IMR-90 (cell line): ENCODE measurements around the gene ATP6V1E1. TPM values are rescaled to one million over a fixed set of nuclear protein-coding genes. Genes with fewer than 3 reads are reported as not detected.

Experiments
- ATAC-seq: fragments of 200-7000 bp; cut with Tn5 transposase; 2 replicates; pipeline ENCODE4 v1.9.1; 2020; ENCODE audit warnings: low read depth, mild to moderate bottlenecking, moderate library complexity
- BruUV-seq: library from RNA; stranded (reverse); fragments of 400-500 nt; replicated peaks from 2 replicates; lab custom pipeline; 2021; lab: Mats Ljungman, UMichigan
- CTCF ChIA-PET: fragments of 300-600 bp; formaldehyde crosslinking; extraction: SDS; loops from one replicate; lab custom pipeline; 2021; ENCODE audit warnings: antibody characterized with exemption; lab: Yijun Ruan, JAX
- POLR2A ChIA-PET: fragments of 300-600 bp; sonication (Branson Sonifier 250); formaldehyde crosslinking; loops from one replicate; lab custom pipeline; 2022; ENCODE audit warnings: antibody characterized with exemption; ENCODE audit not compliant: unreplicated experiment; lab: Charles Lee
- DNase-seq: peaks from one replicate; pipeline ENCODE4 v3.0.0; 2013
- H2AFZ ChIP-seq: replicated peaks from 2 replicates; pipeline ENCODE3; 2013; ENCODE audit warnings: low read length, mild to moderate bottlenecking; ENCODE audit not compliant: poor library complexity
- H2AK5ac ChIP-seq: 2 replicates; pipeline ENCODE4 v1.6.1; 2013; ENCODE audit warnings: low read depth, low read length, inconsistent platforms
- H2AK9ac ChIP-seq: replicated peaks from 2 replicates; pipeline ENCODE3; 2013; ENCODE audit warnings: mild to moderate bottlenecking, low read depth, low read length, moderate library complexity; ENCODE audit not compliant: poor library complexity
- H2BK120ac ChIP-seq: 2 replicates; pipeline ENCODE4 v1.6.1; 2013; ENCODE audit warnings: low read depth, low read length, inconsistent platforms
- H2BK15ac ChIP-seq: 3 replicates; pipeline ENCODE4 v1.6.1; 2013; ENCODE audit warnings: low read depth, low read length, inconsistent platforms
- H2BK20ac ChIP-seq: 2 replicates; pipeline ENCODE4 v1.6.1; 2013; ENCODE audit warnings: low read depth, mild to moderate bottlenecking, inconsistent platforms, low read length, moderate library complexity
- H2BK5ac ChIP-seq: 2 replicates; pipeline ENCODE4 v1.6.1; 2013; ENCODE audit warnings: mild to moderate bottlenecking, low read depth, low read length, inconsistent platforms; ENCODE audit not compliant: poor library complexity, severe bottlenecking
- H3K14ac ChIP-seq: replicated peaks from 2 replicates; pipeline ENCODE4 v1.6.1; 2013; ENCODE audit warnings: low read depth, low read length, inconsistent platforms
- H3K18ac ChIP-seq: 2 replicates; pipeline ENCODE4 v1.6.1; 2013; ENCODE audit warnings: low read depth, low read length, control low read depth
- H3K23ac ChIP-seq: 2 replicates; pipeline ENCODE4 v1.6.1; 2013; ENCODE audit warnings: low read depth, low read length, inconsistent platforms
- H3K27ac ChIP-seq: 2 replicates; pipeline ENCODE4 v1.5.1; 2013; ENCODE audit warnings: mild to moderate bottlenecking, control low read depth, low read length; ENCODE audit not compliant: insufficient read depth
- H3K27me3 ChIP-seq: 2 replicates; pipeline ENCODE4 v1.6.1; 2013; ENCODE audit warnings: low read length; ENCODE audit not compliant: control insufficient read depth, insufficient read depth
- H3K36me3 ChIP-seq: 2 replicates; pipeline ENCODE4 v1.6.1; 2013; ENCODE audit warnings: low read length, mixed read lengths; ENCODE audit not compliant: control insufficient read depth, insufficient read depth
- H3K4ac ChIP-seq: 2 replicates; pipeline ENCODE4 v1.6.1; 2013; ENCODE audit warnings: low read depth, low read length, inconsistent platforms
- H3K4me1 ChIP-seq: 2 replicates; pipeline ENCODE4 v1.6.1; 2013; ENCODE audit warnings: low read length, mixed read lengths; ENCODE audit not compliant: control insufficient read depth, insufficient read depth
- H3K4me2 ChIP-seq: 2 replicates; pipeline ENCODE4 v1.6.1; 2013; ENCODE audit warnings: low read depth, mild to moderate bottlenecking, control low read depth, low read length, moderate library complexity
- H3K4me3 ChIP-seq: 2 replicates; pipeline ENCODE4 v1.5.1; 2013; ENCODE audit warnings: low read depth, mild to moderate bottlenecking, control low read depth, low read length, moderate library complexity; ENCODE audit not compliant: insufficient read depth
- H3K56ac ChIP-seq: 2 replicates; pipeline ENCODE4 v1.6.1; 2013; ENCODE audit warnings: low read length, inconsistent platforms; ENCODE audit not compliant: insufficient read depth; ENCODE audit errors: extremely low read depth
- H3K79me1 ChIP-seq, 2 experiments: 2 replicates each; pipeline ENCODE4 v1.6.1; 2013; ENCODE audit warnings: low read length in 2 of 2, inconsistent platforms in 1 of 2, low read depth in 1 of 2
- H3K9ac ChIP-seq: 2 replicates; pipeline ENCODE4 v1.6.1; 2013; ENCODE audit warnings: low read depth, low read length, control low read depth
- H3K9me1 ChIP-seq: 2 replicates; pipeline ENCODE4 v1.6.1; 2013; ENCODE audit warnings: low read length, inconsistent platforms; ENCODE audit not compliant: insufficient read depth
- H3K9me3 ChIP-seq: 2 replicates; pipeline ENCODE4 v1.6.1; 2013; ENCODE audit warnings: low read length; ENCODE audit not compliant: control insufficient read depth, insufficient read depth
- H4K20me1 ChIP-seq: 2 replicates; pipeline ENCODE4 v1.6.1; 2013; ENCODE audit warnings: low read length, inconsistent platforms; ENCODE audit not compliant: insufficient read depth
- H4K5ac ChIP-seq: 2 replicates; pipeline ENCODE4 v1.6.1; 2013; ENCODE audit warnings: mild to moderate bottlenecking, low read depth, low read length, control low read depth
- H4K8ac ChIP-seq, 2 experiments: 2 replicates each; pipeline ENCODE4 v1.6.1; 2013; ENCODE audit warnings: low read depth in 2 of 2, low read length in 2 of 2, control low read depth in 1 of 2, inconsistent platforms in 1 of 2
- H4K91ac ChIP-seq: 2 replicates; pipeline ENCODE4 v1.6.1; 2013; ENCODE audit warnings: low read depth, low read length, inconsistent platforms; ENCODE audit not compliant: insufficient read depth
- BHLHE40 ChIP-seq: fragments of 150-350 bp; IDR thresholded peaks from 2 replicates; pipeline ENCODE4 v1.6.1; 2016; ENCODE audit warnings: mild to moderate bottlenecking, low read depth, low read length
- CEBPB ChIP-seq: IDR thresholded peaks from 2 replicates; pipeline ENCODE4 v1.6.1; 2012; ENCODE audit warnings: low read depth, low read length, improper control_type of control experiment
- CHD1 ChIP-seq: IDR thresholded peaks from 2 replicates; pipeline ENCODE4 v1.6.1; 2012; ENCODE audit warnings: low read depth, low read length, improper control_type of control experiment
- FOS ChIP-seq: fragments of 150-350 bp; IDR thresholded peaks from 2 replicates; pipeline ENCODE4 v1.6.1; 2016; ENCODE audit warnings: low read depth, low read length
- MAFK ChIP-seq: IDR thresholded peaks from 2 replicates; pipeline ENCODE4 v1.6.1; 2012; ENCODE audit warnings: low read depth, low read length, improper control_type of control experiment
- MAZ ChIP-seq: IDR thresholded peaks from 2 replicates; pipeline ENCODE4 v1.6.1; 2012; ENCODE audit warnings: low read depth, mild to moderate bottlenecking, low read length, improper control_type of control experiment, moderate library complexity, borderline replicate concordance
- MXI1 ChIP-seq: IDR thresholded peaks from 2 replicates; pipeline ENCODE4 v1.6.1; 2012; ENCODE audit warnings: low read depth, mild to moderate bottlenecking, low read length, moderate library complexity, borderline replicate concordance
- NFE2L2 ChIP-seq: fragments of 150-350 bp; IDR thresholded peaks from 2 replicates; pipeline ENCODE4 v1.6.1; 2016; ENCODE audit warnings: low read depth, mild to moderate bottlenecking, low read length
- POLR2A ChIP-seq: IDR thresholded peaks from 2 replicates; pipeline ENCODE4 v1.6.1; 2012; ENCODE audit warnings: mild to moderate bottlenecking, low read depth, low read length
- RAD21 ChIP-seq: IDR thresholded peaks from 2 replicates; pipeline ENCODE4 v1.6.1; 2012; ENCODE audit warnings: low read length, improper control_type of control experiment
- RCOR1 ChIP-seq: IDR thresholded peaks from 2 replicates; pipeline ENCODE4 v1.6.1; 2012; ENCODE audit warnings: mild to moderate bottlenecking, low read length, improper control_type of control experiment; ENCODE audit not compliant: insufficient replicate concordance
- RFX5 ChIP-seq: IDR thresholded peaks from 2 replicates; pipeline ENCODE4 v1.8.0; 2012; ENCODE audit warnings: low read depth, mild to moderate bottlenecking, low read length, moderate library complexity
- SMC3 ChIP-seq: fragments of 150-350 bp; IDR thresholded peaks from 2 replicates; pipeline ENCODE4 v1.6.1; 2016; ENCODE audit warnings: low read depth, mild to moderate bottlenecking, antibody characterized with exemption, low read length, moderate library complexity
- WGBS, 2 experiments: methylation state at CpG; one replicate each; pipeline versions ENCODE4 v1.1.5 to v1.1.7; 2013; ENCODE audit warnings: missing lambda C conversion rate in 2 of 2; ENCODE audit not compliant: insufficient read length in 1 of 2; ENCODE audit errors: extremely low coverage in 2 of 2; 5-methylcytosine and 5-hydroxymethylcytosine counted together
- dilution Hi-C: fragments of 300-500 bp; cut with HindIII; formaldehyde crosslinking; loops from one replicate; pipeline ENCODE4 v1.14.3; 2018; ENCODE audit warnings: low sequenced_read_pairs; ENCODE audit not compliant: unreplicated experiment
- in situ Hi-C: fragments of 300-500 bp; cut with MboI; formaldehyde crosslinking; loops from 3 replicates; pipeline ENCODE4 v1.14.3; 2019; ENCODE audit warnings: low sequenced_read_pairs, inconsistent platforms, mixed read lengths
- intact Hi-C: fragments of 100-400 bp; cut with micrococcal nuclease; formaldehyde crosslinking; loops from 2 replicates; pipeline ENCODE4 v1.10.0; 2022
- polyA plus RNA-seq, 3 experiments: library from polyadenylated mRNA; depleted of rRNA; stranded (reverse); fragments of >200 nt; gene quantifications; 2 replicates each; pipeline ENCODE4 v1.2.3, GENCODE V29; 2012; ENCODE audit warnings: low replicate concordance in 1 of 3
- total RNA-seq: library from RNA; depleted of rRNA; stranded (reverse); fragments of >200 nt; gene quantifications from 2 replicates; pipeline ENCODE4 v1.2.3, GENCODE V29; 2012
- TF ChIP-seq, protein P1 (sequence below): conservative IDR thresholded peaks from 2 replicates; pipeline ENCODE4 v1.5.1; 2012; ENCODE audit warnings: mild to moderate bottlenecking, low read depth, low read length, improper control_type of control experiment
- TF ChIP-seq, protein P2 (sequence below): fragments of 150-350 bp; IDR thresholded peaks from 2 replicates; pipeline ENCODE4 v1.6.1; 2016; ENCODE audit warnings: low read depth, mild to moderate bottlenecking, low read length, moderate library complexity, borderline replicate concordance
- TF ChIP-seq, protein P3 (sequence below): fragments of 150-350 bp; IDR thresholded peaks from 2 replicates; pipeline ENCODE4 v1.6.1; 2017; ENCODE audit warnings: mild to moderate bottlenecking, antibody characterized with exemption, low read length, low read depth

ATP6V1E1 gene
- total and polyA plus RNA-seq, 2 of the 4 experiments (the other 2 are of a cell fraction), result 144 to 148 TPM

DNA sequence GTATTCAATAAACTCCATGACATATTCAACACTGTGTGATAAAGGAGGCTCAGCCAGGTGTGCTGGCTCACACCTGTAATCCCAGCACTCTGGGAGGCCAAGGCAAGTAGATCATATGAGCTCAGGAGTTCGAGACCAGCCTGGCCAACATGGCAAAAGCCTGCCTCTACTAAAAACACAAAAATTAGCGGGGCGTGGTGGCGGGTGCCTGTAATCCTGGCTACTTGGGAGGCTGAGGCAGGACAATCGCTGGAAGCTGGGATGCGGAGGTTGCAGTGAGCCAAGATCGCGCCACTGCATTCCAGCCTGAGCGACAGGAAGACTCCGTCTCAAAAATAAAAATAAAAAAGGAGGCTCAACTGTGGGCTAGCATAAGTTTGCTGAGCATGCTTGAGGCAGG, 69.4 kb downstream of the ATP6V1E1 start:
- Histone ChIP-seq H2BK120ac (no peak overlapping the region), H3K4me1 (no peaks in the 10 kb centered on the region), H3K9me1 (no peaks in the 10 kb centered on the region), H3K23ac (no peak overlapping the region), H3K4ac (no peak overlapping the region), H2AK5ac (no peak overlapping the region), H2AFZ (no peak overlapping the region), H3K56ac (no peak overlapping the region), H2AK9ac (no peak overlapping the region), H3K27me3 (peaks cover 13% of the 10 kb centered on the region), H3K9ac (no peak overlapping the region), H4K8ac (no peak overlapping the region), H3K14ac (no peak overlapping the region), H3K4me3 (no peak overlapping the region), H2BK5ac (no peak overlapping the region), H3K18ac (no peak overlapping the region), H3K79me1 (no peaks in the 10 kb centered on the region), H3K27ac (no peak overlapping the region), H2BK20ac (no peak overlapping the region), H3K4me2 (no peak overlapping the region), H3K36me3 (no peaks in the 10 kb centered on the region), H4K5ac (no peak overlapping the region), H3K9me3 (no peaks in the 10 kb centered on the region), H4K91ac (no peak overlapping the region), H2BK15ac (no peak overlapping the region), H4K20me1 (no peaks in the 10 kb centered on the region)
- WGBS, 2 experiments, result 98% methylated on average over 5 of the region's 10 CpGs; no CpG with 5 or more reads in 1 of the 2 experiments
- in situ Hi-C loops, result loop anchor here (25.0 kb wide), 1 partner anchor 503 kb away; no protein-coding TSS in a partner anchor
- CTCF ChIA-PET, result interaction anchor here (0.9 to 1.9 kb wide), 16 partner anchors 10 to 388 kb away, joined by 3 to 9 read pairs (median 4); no protein-coding TSS in a partner anchor
- ATAC-seq (no peak), DNase-seq (no peak)
- dilution Hi-C loops, result no loop called here
- TF ChIP-seq MAFK (no peak), CEBPB (no peak), CHD1 (no peak), SMC3 (no peak), MXI1 (no peak), RFX5 (no peak), MAZ (no peak), FOS (no peak), POLR2A (no peak), BHLHE40 (no peak), RAD21 (no peak), NFE2L2 (no peak), RCOR1 (no peak)
- TF ChIP-seq, protein P1, sequence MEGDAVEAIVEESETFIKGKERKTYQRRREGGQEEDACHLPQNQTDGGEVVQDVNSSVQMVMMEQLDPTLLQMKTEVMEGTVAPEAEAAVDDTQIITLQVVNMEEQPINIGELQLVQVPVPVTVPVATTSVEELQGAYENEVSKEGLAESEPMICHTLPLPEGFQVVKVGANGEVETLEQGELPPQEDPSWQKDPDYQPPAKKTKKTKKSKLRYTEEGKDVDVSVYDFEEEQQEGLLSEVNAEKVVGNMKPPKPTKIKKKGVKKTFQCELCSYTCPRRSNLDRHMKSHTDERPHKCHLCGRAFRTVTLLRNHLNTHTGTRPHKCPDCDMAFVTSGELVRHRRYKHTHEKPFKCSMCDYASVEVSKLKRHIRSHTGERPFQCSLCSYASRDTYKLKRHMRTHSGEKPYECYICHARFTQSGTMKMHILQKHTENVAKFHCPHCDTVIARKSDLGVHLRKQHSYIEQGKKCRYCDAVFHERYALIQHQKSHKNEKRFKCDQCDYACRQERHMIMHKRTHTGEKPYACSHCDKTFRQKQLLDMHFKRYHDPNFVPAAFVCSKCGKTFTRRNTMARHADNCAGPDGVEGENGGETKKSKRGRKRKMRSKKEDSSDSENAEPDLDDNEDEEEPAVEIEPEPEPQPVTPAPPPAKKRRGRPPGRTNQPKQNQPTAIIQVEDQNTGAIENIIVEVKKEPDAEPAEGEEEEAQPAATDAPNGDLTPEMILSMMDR, result no peak
- TF ChIP-seq, protein P2, sequence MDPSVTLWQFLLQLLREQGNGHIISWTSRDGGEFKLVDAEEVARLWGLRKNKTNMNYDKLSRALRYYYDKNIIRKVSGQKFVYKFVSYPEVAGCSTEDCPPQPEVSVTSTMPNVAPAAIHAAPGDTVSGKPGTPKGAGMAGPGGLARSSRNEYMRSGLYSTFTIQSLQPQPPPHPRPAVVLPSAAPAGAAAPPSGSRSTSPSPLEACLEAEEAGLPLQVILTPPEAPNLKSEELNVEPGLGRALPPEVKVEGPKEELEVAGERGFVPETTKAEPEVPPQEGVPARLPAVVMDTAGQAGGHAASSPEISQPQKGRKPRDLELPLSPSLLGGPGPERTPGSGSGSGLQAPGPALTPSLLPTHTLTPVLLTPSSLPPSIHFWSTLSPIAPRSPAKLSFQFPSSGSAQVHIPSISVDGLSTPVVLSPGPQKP, result no peak
- TF ChIP-seq, protein P3, sequence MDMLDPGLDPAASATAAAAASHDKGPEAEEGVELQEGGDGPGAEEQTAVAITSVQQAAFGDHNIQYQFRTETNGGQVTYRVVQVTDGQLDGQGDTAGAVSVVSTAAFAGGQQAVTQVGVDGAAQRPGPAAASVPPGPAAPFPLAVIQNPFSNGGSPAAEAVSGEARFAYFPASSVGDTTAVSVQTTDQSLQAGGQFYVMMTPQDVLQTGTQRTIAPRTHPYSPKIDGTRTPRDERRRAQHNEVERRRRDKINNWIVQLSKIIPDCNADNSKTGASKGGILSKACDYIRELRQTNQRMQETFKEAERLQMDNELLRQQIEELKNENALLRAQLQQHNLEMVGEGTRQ, result no peak
- POLR2A ChIA-PET, result no interaction called here
- no TSS peak for BruUV-seq
- intact Hi-C loops, result loop anchor here (5.0 to 10.0 kb wide), 3 partner anchors 183 to 516 kb away; partner anchors contain the start of gene PEX26
